H1 (cell line): ENCODE results near the gene IL20RB. TPM values are rescaled to one million over a fixed set of nuclear protein-coding genes. Genes with fewer than 3 reads are reported as not detected.

Source experiments
- CTCF ChIA-PET: fragments of 300-600 bp; sonication (Branson Sonifier 250); formaldehyde crosslinking; loops from one replicate; lab custom pipeline; 2021; ENCODE audit not compliant: partially characterized antibody; lab: Charles Lee
- POLR2A ChIA-PET: fragments of 300-600 bp; sonication (Branson Sonifier 250); formaldehyde crosslinking; loops from one replicate; lab custom pipeline; 2021; ENCODE audit warnings: inconsistent platforms; ENCODE audit not compliant: partially characterized antibody; lab: Charles Lee
- DNase-seq, 2 experiments: peaks; one replicate each; pipeline versions ENCODE4 v3.0.0 to v3.0.0-alpha.2; 2010 to 2022; ENCODE audit warnings: low spot score in 2 of 2, low read depth in 1 of 2, mixed read lengths in 1 of 2
- FAIRE-seq: peaks from 2 replicates; lab custom pipeline; 2011; peaks lifted over from hg19 to GRCh38; lab: Jason Lieb, UNC
- H2AFZ ChIP-seq: 2 replicates; pipeline ENCODE4 v1.8.1; 2012; ENCODE audit warnings: low read length, inconsistent platforms
- H2AK5ac ChIP-seq: 2 replicates; pipeline ENCODE4 v1.6.1; 2013; ENCODE audit warnings: low read depth, low read length
- H2BK120ac ChIP-seq: replicated peaks from 2 replicates; pipeline ENCODE3; 2013; ENCODE audit warnings: low read depth, low read length, inconsistent platforms
- H2BK12ac ChIP-seq: 2 replicates; pipeline ENCODE4 v1.6.1; 2013; ENCODE audit warnings: low read depth, low read length
- H2BK15ac ChIP-seq: 2 replicates; pipeline ENCODE4 v1.6.1; 2013; ENCODE audit warnings: low read length
- H2BK20ac ChIP-seq: 2 replicates; pipeline ENCODE4 v1.6.1; 2013; ENCODE audit warnings: low read length
- H2BK5ac ChIP-seq: 2 replicates; pipeline ENCODE4 v1.6.1; 2013; ENCODE audit warnings: low read depth, low read length
- H3K14ac ChIP-seq: 2 replicates; pipeline ENCODE4 v1.6.1; 2013; ENCODE audit warnings: inconsistent platforms; ENCODE audit not compliant: insufficient read length
- H3K18ac ChIP-seq: 2 replicates; pipeline ENCODE4 v1.6.1; 2013; ENCODE audit warnings: low read length; ENCODE audit errors: extremely low read depth
- H3K23ac ChIP-seq: 2 replicates; pipeline ENCODE4 v1.6.1; 2013; ENCODE audit warnings: inconsistent platforms; ENCODE audit not compliant: insufficient read length
- H3K23me2 ChIP-seq: 2 replicates; pipeline ENCODE4 v1.6.1; 2013; ENCODE audit warnings: low read depth, low read length
- H3K27ac ChIP-seq: 2 replicates; pipeline ENCODE4 v1.6.1; 2011; ENCODE audit warnings: low read depth, low read length, inconsistent platforms
- H3K27me3 ChIP-seq, 4 experiments: replicated peaks in 1 of 4; 1 replicate in 1 of 4; 2 replicates in 3 of 4; pipeline versions ENCODE4 v1.6.1 to v1.8.1; 2011 to 2013; ENCODE audit warnings: low read length in 3 of 4, mild to moderate bottlenecking in 3 of 4, inconsistent platforms in 2 of 4, mixed read lengths in 2 of 4, moderate library complexity in 1 of 4; ENCODE audit not compliant: control insufficient read depth in 3 of 4, insufficient read depth in 3 of 4; ENCODE audit errors: extremely low read depth in 1 of 4
- H3K36me3 ChIP-seq, 4 experiments: 2 replicates each; pipeline versions ENCODE4 v1.6.1 to v1.8.1; 2011 to 2013; ENCODE audit warnings: mild to moderate bottlenecking in 4 of 4, low read length in 3 of 4, moderate library complexity in 2 of 4, control low read depth in 1 of 4, inconsistent platforms in 1 of 4; ENCODE audit not compliant: insufficient read depth in 4 of 4, control insufficient read depth in 2 of 4
- H3K4ac ChIP-seq: replicated peaks from 2 replicates; pipeline ENCODE3; 2013; ENCODE audit warnings: low read length, low read depth, mixed read lengths, inconsistent platforms; ENCODE audit not compliant: insufficient read length
- H3K4me1 ChIP-seq, 4 experiments: replicated peaks in 1 of 4; 1 replicate in 1 of 4; 2 replicates in 3 of 4; pipeline versions ENCODE4 v1.6.1 to v1.8.1; 2011 to 2013; ENCODE audit warnings: low read length in 3 of 4, inconsistent platforms in 2 of 4, mixed read lengths in 1 of 4; ENCODE audit not compliant: insufficient read depth in 4 of 4, control insufficient read depth in 3 of 4
- H3K4me2 ChIP-seq, 2 experiments: 2 replicates each; pipeline versions ENCODE4 v1.6.1 to v1.8.1; 2011 to 2013; ENCODE audit warnings: low read depth in 2 of 2, low read length in 2 of 2, control low read depth in 1 of 2, inconsistent platforms in 1 of 2, mild to moderate bottlenecking in 1 of 2; ENCODE audit not compliant: insufficient read depth in 1 of 2
- H3K4me3 ChIP-seq, 4 experiments: fragments of 200-600, 300-600 bp in 1 of 4; sonication (generic), shearing (Covaris generic), sonication (Bioruptor Twin) in 1 of 4; 2 replicates each; pipeline versions ENCODE4 v1.5.1 to v1.8.1; 2011 to 2016; ENCODE audit warnings: low read length in 4 of 4, low read depth in 3 of 4, control low read depth in 2 of 4, inconsistent platforms in 2 of 4, mild to moderate bottlenecking in 2 of 4, mixed read lengths in 1 of 4, moderate library complexity in 1 of 4; ENCODE audit not compliant: insufficient read depth in 2 of 4; ENCODE audit errors: extremely low read depth in 1 of 4
- H3K56ac ChIP-seq: replicated peaks from 2 replicates; pipeline ENCODE3; 2013; ENCODE audit warnings: low read depth, mild to moderate bottlenecking, mixed read lengths, low read length, inconsistent platforms; ENCODE audit not compliant: insufficient read length
- H3K79me1 ChIP-seq: 2 replicates; pipeline ENCODE4 v1.6.1; 2013; ENCODE audit warnings: low read depth, low read length, control low read depth
- H3K79me2 ChIP-seq, 2 experiments: 2 replicates each; pipeline versions ENCODE4 v1.6.1 to v1.8.1; 2012 to 2013; ENCODE audit warnings: low read length in 2 of 2, mild to moderate bottlenecking in 2 of 2, inconsistent platforms in 1 of 2; ENCODE audit not compliant: insufficient read depth in 2 of 2, control insufficient read depth in 1 of 2
- H3K9ac ChIP-seq, 4 experiments: replicated peaks in 1 of 4; 1 replicate in 1 of 4; 2 replicates in 3 of 4; pipeline versions ENCODE4 v1.6.1 to v1.8.1; 2011 to 2013; ENCODE audit warnings: low read depth in 3 of 4, low read length in 3 of 4, control low read depth in 2 of 4, mild to moderate bottlenecking in 2 of 4, moderate library complexity in 2 of 4, inconsistent platforms in 1 of 4; ENCODE audit errors: extremely low read depth in 1 of 4
- H3K9me3 ChIP-seq, 2 experiments: 2 replicates each; pipeline versions ENCODE4 v1.6.1 to v1.8.1; 2012 to 2013; ENCODE audit warnings: mild to moderate bottlenecking in 2 of 2, moderate library complexity in 2 of 2, control low read depth in 1 of 2, inconsistent platforms in 1 of 2, low read depth in 1 of 2, low read length in 1 of 2, mixed read lengths in 1 of 2; ENCODE audit not compliant: insufficient read depth in 2 of 2
- H4K20me1 ChIP-seq, 2 experiments: replicated peaks in 1 of 2; 2 replicates each; pipeline versions ENCODE3 to v1.8.1; 2011 to 2013; ENCODE audit warnings: inconsistent platforms in 2 of 2, low read length in 2 of 2, mild to moderate bottlenecking in 1 of 2; ENCODE audit not compliant: insufficient read depth in 2 of 2, control insufficient read depth in 1 of 2
- H4K5ac ChIP-seq: 2 replicates; pipeline ENCODE4 v1.6.1; 2013; ENCODE audit warnings: low read length, low read depth, mixed read lengths, inconsistent platforms; ENCODE audit not compliant: insufficient read length
- H4K8ac ChIP-seq: 2 replicates; pipeline ENCODE4 v1.8.0; 2013; ENCODE audit warnings: mild to moderate bottlenecking, moderate library complexity, low read length, inconsistent platforms; ENCODE audit not compliant: insufficient read depth; ENCODE audit errors: extremely low read depth
- H4K91ac ChIP-seq: replicated peaks from 2 replicates; pipeline ENCODE3; 2013; ENCODE audit warnings: low read length, mixed read lengths, inconsistent platforms; ENCODE audit not compliant: insufficient read length
- CBX8 ChIP-seq: fragments of 300-800, 300-1000 bp; sonication (generic); IDR thresholded peaks from 2 replicates; pipeline ENCODE4 v1.7.1; 2016; ENCODE audit warnings: low read depth, low read length, borderline replicate concordance
- CEBPB ChIP-seq: IDR thresholded peaks from 2 replicates; pipeline ENCODE4 v1.6.1; 2012; ENCODE audit warnings: low read depth, low read length
- CHD1 ChIP-seq: IDR thresholded peaks from 2 replicates; pipeline ENCODE4 v1.6.1; 2012; ENCODE audit warnings: low read depth, low read length, improper control_type of control experiment
- JUND ChIP-seq: IDR thresholded peaks from 2 replicates; pipeline ENCODE4 v1.6.1; 2011; ENCODE audit warnings: mild to moderate bottlenecking, improper control_type of control experiment, low read length
- KDM1A ChIP-seq: fragments of 200-600, 300-600 bp; sonication (generic); IDR thresholded peaks from 2 replicates; pipeline ENCODE4 v1.7.1; 2016; ENCODE audit warnings: mild to moderate bottlenecking, low read length, borderline replicate concordance
- KDM5A ChIP-seq: fragments of 200-600 bp; IDR thresholded peaks from 2 replicates; pipeline ENCODE4 v1.7.1; 2012; ENCODE audit warnings: mild to moderate bottlenecking, low read length, inconsistent platforms, mixed read lengths
- SIX5 ChIP-seq: IDR thresholded peaks from 2 replicates; pipeline ENCODE4 v1.6.1; 2011; ENCODE audit warnings: mild to moderate bottlenecking, low read depth, low read length
- WGBS, 2 experiments: shearing (Covaris generic) in 1 of 2; methylation state at CpG; one replicate each; pipeline versions ENCODE4 v1.1.6 to v1.1.7; 2013 to 2015; ENCODE audit warnings: low lambda C conversion rate in 2 of 2, mixed read lengths in 2 of 2, inconsistent platforms in 1 of 2, low coverage in 1 of 2, missing lambda C conversion rate in 1 of 2; ENCODE audit not compliant: insufficient replicate concordance in 2 of 2, insufficient coverage in 1 of 2, insufficient read length in 1 of 2; ENCODE audit errors: extremely low coverage in 1 of 2, missing lambda C conversion rate in 1 of 2; 5-methylcytosine and 5-hydroxymethylcytosine counted together
- polyA plus RNA-seq, 7 experiments: library from polyadenylated mRNA; depleted of rRNA in 3 of 7; stranded (reverse) in 5 of 7; unstranded in 2 of 7; fragments of >200 nt in 5 of 7; fragments of 200-250 nt in 2 of 7; gene quantifications; 1 replicate in 5 of 7; 2 replicates in 1 of 7; 4 replicates in 1 of 7; pipeline versions ENCODE4 v1.2.1 to v1.2.3, GENCODE V29; 2011 to 2013; ENCODE audit warnings: missing spikeins in 2 of 7, mixed read lengths in 2 of 7
- total RNA-seq: library from RNA; stranded (reverse); fragmentation: NEBNext Ultra II Directional; extraction: Animal tissue kit (Norgen Biotek cat#: 25700); gene quantifications from 2 replicates; pipeline ENCODE4 v1.2.1, GENCODE V29; 2021

Gene IL20RB
- total and polyA plus RNA-seq, 2 of the 8 experiments (the other 6 are each of a cell fraction or from before 2014, with no cell fraction given): 1.6 to 1.8 TPM

DNA sequence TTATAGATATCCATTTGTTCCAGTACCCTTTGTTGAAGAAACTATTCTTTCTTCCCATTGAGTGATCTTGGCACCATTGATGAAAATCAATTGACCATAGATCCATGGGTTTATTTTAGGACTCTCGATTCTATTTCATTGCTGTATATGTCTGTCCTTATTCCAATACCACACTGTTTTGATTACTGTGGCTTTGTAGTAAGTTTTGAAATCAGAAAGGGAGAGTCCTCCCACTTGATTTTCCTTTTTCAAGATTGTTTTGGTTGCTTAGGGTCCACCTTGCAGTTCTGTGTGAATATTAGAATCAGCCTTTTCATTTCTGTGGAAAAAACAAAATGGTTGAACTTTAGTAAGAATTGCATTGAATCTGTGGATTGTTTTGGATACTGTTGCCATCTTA lies 20.6 kb upstream of the IL20RB start:
- Histone ChIP-seq H3K18ac (no peak overlapping the region), H3K4me3 (no peak overlapping the region), H3K79me1 (no peaks in the 10 kb centered on the region), H2BK15ac (no peak overlapping the region), H3K4me2 (no peak overlapping the region), H2AFZ (no peak overlapping the region), H2BK20ac (no peak overlapping the region), H4K20me1 (no peaks in the 10 kb centered on the region), H3K14ac (no peak overlapping the region), H3K27me3 (no peaks in the 10 kb centered on the region), H3K27ac (no peak overlapping the region), H3K23ac (no peak overlapping the region), H4K5ac (no peak overlapping the region), H2BK120ac (no peak overlapping the region), H4K91ac (no peak overlapping the region), H4K8ac (no peak overlapping the region), H3K56ac (no peak overlapping the region), H3K9me3 (no peaks in the 10 kb centered on the region), H3K4me1 (peaks cover 0 to 5% (median 0%) of the 10 kb centered on the region in 4 experiments; a peak in 1 of 7 replicates), H3K4ac (no peak overlapping the region), H3K79me2 (peaks cover 0 to 49% of the 10 kb centered on the region in 2 experiments; a peak in 2 of 4 replicates), H3K36me3 (peaks cover 0 to 6% (median 0%) of the 10 kb centered on the region in 4 experiments; a peak in 2 of 8 replicates), H2BK12ac (no peak overlapping the region), H3K23me2 (no peaks in the 10 kb centered on the region), H3K9ac (no peak overlapping the region), H2BK5ac (no peak overlapping the region), H2AK5ac (no peak overlapping the region)
- DNase-seq (no peak), FAIRE-seq (no peak)
- ChIA-PET CTCF (no interaction called here), POLR2A (no interaction called here)
- no peak for TF ChIP-seq KDM5A
- TF ChIP-seq CEBPB: no peak
- no peak for TF ChIP-seq JUND
- 0 out of 2 replicates have a peak, but pooled peaks have one; percentile 12 for TF ChIP-seq KDM1A
- TF ChIP-seq CBX8: no peak
- TF ChIP-seq CHD1: no peak
- TF ChIP-seq SIX5: no peak
- WGBS, 2 experiments: 100% methylated on average over 1 of the region's 1 CpG; no CpG with 5 or more reads in 1 of the 2 experiments
